ENCODE results near the gene WDR26.
A peak's percentile ranks its signal among the peaks of the same experiment; 100 is the strongest.
"Not testable (repeated sequence)": the region's sequence is repeated elsewhere in the genome, so short reads cannot be mapped to it uniquely, and the experiment has no call there.

Gene WDR26

DNA sequence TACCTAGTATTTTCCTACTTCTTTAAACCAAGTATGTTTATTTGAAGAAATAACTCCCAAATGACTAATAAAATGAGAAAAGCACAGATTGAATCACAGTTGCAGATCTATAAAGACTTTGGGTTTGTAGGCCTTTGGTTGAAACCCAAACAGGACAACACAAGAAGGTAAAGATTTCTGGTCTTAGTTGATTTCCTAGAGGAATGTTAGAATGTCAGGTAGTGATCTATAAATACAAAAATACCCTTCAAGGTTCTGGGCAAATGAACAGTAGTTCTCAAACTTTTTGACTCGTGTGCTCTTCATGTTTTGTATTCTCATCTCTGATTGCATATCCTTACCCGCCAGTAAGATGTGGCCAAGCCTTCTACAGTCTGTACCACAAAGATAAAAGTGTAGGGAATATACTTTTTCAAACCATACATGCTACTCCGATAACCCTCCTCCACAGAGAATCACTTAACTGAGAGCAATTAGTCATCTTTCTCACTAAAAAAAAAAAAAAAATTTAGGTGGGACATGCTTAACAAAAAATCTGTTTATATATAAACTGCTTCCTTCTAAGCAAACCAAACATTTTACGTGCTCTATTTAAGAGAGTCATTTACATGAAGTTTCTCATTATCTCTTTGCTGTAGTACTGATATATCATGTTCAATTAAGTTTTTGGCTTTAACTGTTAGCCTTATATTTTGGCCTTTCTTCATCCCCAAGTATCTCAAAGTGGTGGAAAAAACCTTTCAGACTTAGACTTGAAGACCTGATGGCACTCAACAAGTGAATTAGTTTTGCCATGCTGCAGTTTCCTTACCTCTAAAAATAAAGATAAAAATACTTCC, 42.0 kb downstream of the WDR26 start:
- DNase-seq = no peak

DNA sequence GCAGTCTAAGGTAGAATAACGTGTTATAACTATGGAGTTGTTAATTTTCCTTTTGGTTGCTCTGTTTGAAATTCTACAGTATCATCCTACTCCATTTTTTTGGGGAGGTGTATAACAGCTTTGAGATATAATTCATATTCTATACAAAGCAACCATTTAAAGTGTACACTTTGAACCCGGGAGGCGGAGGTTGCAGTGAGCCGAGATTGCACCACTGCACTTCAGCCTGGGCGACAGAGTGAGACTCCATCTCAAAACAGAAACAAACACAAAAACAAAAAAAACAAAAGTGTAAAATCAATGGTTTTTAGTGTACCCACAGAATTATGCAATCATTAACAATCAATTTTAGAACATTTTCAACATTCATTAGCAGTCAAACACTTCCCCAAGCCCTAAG, 44.1 kb downstream of the WDR26 start:
- DNase-seq = no peak

DNA sequence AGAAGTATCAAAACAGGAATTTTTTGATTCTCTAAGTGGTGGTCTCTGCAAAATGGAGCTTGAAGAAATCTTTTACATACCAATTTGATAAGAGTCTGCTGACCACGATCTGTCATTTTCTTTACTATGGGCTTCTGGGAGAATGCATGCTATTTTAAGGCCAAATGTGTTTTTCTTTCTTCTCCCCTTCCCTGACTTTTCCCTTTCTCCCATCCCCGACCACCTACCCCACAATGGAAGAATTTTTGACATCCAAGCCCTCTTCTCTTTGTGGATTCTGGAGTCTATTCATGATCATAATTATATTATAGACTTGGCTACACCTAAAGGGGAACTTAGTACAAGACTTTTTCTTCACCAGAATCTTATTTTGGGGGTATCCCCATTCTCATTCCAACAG, 46.7 kb downstream of the WDR26 start:
- DNase-seq = no peak

DNA sequence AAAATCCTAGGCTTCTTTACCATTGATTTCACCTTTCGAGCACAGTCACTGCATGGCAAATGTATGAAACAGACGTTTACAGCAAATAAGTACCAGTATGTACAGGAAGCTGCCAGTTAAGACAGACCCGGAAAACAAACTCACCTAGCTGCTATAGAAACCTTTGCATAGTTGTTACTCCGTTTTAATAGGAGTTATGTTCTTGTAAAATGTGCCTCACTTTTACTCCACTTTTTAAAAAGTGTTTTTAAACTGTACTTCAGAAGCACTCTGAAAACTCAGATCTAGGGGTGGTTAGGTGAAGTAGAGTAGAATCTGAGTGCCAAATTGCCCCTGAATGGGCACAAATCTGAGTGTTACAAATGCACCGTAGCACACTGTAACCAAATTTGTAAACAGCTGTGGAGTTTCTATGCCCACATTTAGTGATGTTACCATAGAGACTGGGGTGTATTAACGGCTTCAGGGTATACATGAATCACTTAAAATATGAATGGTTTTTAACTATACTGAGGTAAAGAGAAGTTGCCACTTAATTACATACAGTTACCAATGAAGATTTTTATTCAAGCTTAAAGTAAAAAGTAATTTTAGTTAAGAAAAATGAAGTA, 47.2 kb downstream of the WDR26 start:
- no peak for DNase-seq

DNA sequence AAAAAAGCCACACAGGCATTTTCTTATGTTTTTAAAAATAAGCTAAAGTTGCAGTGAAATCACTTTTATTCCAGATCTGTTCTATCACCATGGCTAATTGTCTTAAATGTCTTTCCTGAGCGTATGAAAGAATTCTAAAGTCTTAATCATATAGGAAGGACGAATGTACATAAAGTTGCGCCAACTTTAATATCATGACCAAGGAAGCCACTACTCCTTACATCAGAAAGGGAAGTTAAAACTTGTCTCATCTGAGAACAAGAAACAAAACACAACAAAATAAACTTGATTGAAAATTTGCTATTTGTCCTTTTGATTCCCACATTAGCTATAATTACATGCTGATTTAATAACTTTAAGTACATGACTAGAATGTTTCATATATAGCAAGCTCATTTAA, 51.4 kb downstream of the WDR26 start:
- no peak for DNase-seq

DNA sequence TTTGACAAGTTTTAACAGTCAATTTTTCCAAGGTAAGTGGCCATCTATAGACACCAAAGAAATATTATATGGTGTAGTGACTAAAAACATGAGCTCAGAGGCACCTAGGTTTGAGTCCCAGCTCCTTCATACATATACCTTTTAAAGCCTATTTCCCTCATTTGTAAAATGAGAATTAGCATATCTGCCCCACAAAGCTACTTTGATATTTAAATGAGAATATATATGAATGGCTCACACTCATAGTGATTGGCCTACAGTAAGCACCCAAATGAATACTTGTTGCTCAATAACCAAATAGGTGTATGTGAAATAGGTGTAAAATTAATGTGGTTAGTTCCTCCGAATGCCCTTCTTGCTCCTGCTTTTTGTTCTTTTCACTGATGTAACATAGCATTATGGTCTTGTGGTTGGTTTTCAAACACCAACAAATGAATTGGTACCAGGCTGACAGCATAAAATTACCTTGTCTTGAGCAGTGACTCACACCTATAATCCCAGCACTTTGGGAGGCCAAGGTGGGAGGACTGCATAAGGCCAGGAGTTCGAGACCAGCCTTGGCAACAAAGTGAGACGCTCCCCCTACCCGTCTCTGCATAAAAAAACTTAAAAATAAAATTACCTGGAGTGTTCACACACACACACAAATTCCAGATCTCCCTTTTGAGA, 52.6 kb downstream of the WDR26 start:
- DNase-seq = no peak

DNA sequence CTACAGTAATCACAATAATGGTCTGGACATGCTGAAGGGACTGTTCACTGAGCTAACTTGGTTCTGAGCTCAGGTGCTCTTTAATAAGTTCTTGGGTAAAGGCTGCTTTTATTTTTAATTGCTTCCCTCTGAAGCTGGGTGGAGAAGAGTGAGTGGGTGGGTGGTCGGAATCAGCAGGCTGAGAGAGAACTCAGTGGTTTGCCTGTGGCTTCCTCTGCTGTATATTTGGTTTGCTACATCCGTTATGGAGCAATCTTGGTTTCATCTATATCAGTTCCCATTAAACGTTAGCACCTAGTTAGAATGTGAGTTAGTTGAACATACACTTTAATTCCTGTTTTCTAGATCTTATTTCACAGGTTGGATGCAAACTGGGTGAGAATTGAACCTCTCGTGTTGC, 54.6 kb downstream of the WDR26 start:
- no peak for DNase-seq

DNA sequence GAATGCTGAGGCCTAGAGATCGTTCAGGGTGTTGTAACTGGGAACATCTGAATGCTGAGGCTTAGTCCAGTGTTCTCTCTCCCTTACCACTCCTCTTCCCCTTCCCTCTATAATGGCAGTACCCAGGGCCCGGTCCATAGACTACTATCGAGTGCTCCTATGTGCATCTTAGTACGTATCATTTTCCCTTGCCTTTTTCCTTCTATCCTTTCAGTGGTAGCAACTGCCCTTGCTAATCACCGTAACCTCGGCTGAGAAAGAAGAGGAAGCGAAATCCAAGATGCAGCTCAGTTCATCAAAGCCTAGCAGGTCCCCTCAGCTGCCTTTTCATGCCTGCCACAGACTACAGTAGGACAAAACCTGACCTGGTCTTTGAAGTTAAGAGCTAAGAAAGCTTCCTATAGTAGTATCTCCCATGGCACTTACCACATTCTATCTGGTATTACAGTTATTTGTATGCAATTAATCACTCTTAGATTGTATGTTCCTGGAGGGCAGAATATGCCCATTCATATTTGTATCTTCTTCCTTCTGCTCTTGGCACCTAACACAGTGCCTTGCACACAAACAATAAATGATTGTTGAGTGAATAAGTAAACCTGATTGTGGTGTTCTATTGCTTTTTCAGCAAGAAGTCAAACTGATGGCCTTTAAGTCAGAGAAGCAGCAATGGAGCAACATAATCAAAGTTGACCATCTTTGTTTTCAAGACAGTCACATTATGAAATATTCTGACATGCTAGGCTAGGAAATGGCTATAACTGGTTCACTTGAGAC, 55.6 kb downstream of the WDR26 start:
- no peak for DNase-seq

DNA sequence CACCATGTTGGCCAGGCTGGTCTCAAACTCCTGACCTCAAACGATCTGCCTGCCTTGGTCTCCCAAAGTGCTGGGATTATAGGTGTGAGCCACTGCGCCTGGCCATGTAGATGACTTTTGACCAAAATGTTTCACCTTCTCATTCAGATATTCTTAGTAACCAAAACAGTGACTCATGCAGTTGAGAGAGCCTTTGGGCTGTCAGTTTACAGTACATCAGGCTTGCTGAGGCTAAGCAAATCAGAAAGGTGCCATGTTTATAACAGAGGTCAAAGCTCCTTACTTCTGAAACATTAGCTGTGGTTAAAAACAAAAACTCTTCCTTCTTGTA, 57.0 kb downstream of the WDR26 start:
- no peak for DNase-seq

DNA sequence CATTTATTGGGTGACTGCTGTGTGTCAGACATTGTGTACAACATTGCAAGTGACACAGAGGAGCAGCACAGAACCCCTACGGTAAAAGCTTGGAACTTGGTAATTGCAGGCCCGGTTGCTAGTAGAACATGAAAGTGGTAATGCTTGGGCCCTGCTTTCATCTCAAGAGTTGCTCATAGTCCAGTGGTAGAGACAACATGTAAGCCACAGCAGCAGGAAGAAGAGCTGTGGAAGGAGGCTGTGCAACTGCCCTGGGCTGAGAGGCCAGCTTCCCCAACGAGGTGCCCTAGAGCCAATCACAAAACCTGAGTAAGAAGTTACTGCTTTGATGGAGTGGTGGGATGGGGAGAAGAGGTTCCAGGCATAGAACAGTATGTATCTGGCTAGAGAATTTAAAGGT, 59.5 kb downstream of the WDR26 start:
- DNase-seq = no peak

DNA sequence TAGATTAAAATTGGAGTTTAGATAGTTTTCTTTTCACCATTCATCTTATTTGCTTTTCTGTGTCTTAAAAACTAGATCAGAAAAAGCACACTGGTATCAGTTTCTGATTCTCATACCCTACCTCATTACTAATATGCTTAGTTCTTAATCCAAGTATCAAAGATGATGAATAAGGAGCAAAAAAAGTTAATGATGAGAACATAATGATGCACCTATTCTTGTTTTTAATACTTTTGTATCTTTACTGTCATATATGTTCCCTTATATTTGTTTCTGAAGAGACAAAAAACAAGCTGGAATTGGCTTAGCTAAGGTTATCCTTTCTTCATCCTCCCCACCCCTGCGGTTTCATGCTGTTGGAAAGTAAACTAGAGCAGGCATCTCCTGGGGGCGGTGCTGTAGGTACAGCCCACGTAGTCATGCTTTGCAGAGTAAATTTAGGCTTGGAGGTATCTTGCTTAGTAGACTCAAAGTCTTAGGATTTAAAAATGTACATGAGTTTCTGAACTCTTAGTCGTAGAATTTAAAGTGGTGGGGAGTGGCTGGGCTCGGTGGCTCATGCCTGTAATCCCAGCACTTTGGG, 61.5 kb downstream of the WDR26 start:
- DNase-seq = no peak

DNA sequence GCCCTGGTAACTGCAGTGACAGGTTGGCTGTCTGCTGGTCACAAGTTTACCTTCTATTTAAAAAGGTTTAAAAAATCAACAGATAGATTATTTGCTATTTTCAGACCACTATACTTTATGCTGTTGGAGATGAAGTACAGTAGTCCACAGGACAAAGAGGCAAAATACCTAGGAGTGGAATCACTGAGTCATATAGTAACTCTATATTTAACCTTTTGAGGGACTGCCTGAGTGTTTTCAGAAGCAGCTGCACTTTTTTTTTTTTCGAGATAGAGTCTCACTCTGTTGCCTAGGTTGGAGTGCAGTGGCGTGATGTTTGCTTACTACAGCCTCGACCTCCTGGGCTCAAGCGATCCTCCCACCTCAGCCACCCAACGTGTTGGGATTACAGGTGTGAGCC, 66.2 kb downstream of the WDR26 start:
- DNase-seq = no peak

DNA sequence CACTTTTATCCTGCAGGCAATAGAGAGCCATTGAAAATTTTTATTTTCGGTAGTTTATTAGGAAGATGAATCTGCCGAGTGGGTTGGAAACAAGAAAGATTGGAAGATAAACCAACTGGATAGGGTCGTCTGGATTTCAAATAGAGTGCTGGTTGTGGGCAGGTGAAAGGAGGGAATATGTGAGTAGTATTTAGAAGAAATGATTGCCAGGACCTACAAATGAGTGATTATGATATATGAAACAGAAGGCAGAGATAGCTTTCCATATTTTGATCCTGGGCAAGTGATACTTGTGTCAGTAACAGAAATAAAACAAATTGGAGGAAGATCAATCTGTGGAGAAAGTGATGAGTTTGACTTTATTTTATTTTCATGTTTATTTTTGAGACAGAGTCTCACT, 75.4 kb downstream of the WDR26 start:
- no peak for DNase-seq

DNA sequence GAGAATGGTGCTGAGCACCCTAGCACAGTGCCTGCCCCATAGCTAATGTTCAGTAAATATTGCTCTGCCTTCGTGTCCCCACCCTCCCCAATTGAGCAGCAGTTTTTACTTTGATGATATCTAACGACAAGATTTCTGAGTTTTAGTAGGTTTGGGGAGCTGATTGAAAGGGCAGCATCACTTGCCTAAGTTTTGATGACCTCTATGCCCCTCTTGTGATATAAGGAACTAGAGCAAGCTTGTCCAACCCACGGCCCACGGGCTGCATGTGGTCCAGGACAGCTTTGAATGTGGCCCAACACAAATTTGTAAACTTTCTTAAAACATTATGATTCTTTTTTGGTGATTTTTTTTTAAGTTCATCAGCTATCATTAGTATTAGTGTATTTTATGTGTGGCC, 76.4 kb downstream of the WDR26 start:
- no peak for DNase-seq

DNA sequence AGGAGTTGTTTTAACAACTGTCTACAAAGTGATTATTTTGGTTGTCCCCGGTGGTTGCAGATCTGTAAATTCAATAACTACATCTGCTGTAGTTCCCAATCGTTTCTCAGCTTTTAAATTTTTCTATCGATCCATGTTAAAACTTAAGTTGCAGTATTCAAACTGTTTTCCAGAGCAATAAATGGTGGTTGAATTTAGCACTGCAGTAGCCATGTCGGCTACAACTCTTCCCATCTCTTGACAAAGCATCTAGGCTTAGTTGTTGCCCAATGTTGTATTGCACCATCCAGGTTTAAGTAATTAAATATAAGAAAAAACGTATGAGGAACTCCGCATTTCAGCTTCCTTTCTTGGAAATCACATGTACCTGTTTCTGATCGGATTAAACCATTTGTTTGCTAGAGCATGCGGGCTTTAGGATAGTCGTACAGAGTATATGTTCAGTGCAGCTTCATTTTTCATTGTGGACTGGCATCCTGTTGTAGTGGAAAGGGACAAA, 76.9 kb downstream of the WDR26 start:
- DNase-seq = no peak

DNA sequence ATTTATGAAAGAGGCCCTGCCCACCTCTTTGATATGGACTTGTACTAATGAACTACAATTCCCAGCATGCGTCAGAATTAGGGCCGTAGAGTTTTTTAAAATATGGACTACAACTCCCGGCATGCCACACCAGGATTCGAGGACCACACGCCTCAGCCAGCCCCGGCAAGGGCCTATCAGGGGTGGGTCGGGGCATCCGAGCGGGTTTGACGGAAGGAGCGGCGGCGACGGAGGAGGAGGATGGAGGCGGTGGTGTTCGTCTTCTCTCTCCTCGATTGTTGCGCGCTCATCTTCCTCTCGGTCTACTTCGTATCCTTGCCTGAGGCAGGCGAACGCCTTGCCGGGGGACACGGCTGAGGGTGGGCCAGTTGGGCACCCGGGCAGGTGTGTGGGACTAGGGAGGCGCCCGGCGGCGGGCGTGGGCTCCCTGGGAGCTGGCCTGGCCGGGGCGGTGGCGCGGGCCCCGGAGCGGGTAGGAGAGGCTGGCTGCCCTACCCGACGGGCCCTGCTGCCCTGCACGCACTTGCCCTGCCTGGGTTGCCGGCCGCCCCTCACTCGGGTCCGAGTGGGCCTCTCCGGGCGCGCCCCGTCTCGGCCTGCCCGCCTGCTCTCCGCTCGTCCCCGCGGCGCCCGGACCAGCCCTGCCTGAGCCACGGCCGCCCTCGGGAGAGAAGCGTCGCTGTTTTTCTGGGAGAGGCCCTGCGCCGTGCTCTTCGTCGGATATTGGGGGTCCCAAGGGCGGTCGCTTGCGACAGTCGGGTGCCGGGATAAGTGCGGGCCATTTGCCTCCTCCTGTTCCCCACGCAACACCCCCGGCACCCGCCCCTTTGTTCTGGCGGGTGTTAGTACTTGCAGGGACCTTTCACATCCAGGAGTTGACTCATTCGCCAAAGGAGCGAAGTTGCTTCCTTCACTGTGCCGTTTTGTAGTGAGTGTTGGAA, 77.6 kb downstream of the WDR26 start, which contains the start of gene CNIH4:
Gene CNIH4 (plus strand): TSS at position 195 of the 941 bp plus-strand sequence. CDS start 46 bp downstream, at position 241.
- peak; percentile 92 for DNase-seq

DNA sequence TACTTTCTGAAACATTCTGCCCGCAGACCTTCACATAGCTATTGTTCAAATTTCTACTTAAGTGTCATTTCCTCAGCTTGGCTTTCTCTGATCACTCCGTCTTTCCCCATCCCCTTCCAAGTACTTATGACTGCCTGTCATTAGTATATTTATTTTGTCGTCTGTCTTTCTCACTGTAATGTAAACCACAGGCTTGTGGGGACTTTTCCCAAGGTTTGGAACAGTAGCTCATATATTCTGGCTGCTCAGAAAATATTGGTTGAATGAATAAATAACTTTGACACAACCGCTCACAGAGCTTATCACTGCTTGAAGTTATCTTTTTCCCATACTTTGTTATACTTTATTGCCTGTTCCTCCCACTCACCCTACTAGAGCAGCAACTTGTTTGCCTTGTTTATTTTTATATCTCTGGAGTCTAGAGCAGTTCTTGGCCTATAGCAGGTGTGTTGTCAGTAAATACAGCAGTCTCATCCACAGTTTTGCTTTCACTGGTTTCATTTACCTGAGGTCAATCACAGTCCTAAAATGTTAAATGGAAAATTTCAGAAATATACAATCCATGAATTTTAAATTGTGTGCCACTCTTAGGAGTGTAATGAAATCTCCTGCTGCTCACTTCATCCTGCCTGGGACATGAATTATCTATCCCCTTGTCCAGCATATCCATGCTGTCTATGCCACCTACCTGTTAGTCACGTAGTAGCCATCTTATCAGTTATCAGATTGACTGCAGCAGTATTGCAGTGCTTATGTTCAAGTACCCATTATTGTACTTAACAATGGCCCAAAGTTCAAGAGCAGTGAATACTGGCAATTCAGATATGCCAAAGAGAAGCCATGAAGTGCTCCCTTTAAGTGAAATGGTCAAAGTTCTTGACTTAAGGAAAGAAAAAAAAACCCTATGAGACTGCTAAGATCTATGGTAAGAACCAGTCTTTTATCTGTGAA, 80.3 kb downstream of the WDR26 start:
- DNase-seq = no peak

DNA sequence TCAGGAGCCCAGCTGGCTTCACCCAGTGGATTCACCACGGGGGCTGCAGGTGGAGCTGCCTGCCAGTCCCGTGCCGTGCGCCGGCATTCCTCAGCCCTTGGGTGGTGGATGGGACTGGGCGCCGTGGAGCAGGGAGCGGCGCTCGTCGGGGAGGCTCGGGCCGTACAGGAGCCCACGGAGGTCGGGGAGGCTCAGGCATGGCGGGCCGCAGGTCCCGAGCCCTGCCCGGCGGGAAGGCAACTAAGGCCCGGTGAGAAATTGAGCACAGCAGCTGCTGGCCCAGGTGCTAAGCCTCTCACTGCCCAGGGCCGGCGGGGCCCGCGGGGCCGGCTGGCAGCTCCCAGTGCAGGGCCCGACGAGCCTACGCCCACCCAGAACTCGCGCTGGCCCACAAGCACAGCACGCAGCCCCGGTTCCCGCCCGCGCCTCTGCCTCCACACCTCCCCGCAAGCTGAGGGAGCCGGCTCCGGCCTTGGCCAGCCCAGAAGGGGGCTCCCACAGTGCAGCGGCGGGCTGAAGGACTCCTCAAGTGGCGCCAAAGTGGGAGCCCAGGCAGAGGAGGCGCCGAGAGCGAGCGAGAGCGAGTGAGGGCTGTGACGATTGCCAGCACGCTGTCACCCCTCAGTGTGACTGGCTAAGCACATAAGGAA, 82.0 kb downstream of the WDR26 start:
- not testable (repeated sequence) for DNase-seq

DNA sequence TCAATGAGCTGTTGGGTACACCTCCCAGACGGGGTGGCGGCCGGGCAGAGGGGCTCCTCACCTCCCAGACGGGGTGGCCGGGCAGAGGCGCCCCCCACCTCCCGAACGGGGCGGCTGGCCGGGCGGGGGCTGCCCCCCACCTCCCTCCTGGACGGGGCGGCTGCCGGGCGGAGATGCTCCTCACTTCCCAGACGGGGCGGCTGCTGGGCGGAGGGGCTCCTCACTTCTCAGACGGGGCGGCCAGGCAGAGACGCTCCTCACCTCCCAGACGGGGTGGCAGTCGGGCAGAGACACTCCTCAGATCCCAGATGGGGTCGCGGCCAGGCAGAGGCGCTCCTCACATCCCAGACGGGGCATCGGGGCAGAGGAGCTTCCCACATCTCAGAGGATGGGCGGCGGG, 84.9 kb downstream of the WDR26 start:
- not testable (repeated sequence) for DNase-seq

DNA sequence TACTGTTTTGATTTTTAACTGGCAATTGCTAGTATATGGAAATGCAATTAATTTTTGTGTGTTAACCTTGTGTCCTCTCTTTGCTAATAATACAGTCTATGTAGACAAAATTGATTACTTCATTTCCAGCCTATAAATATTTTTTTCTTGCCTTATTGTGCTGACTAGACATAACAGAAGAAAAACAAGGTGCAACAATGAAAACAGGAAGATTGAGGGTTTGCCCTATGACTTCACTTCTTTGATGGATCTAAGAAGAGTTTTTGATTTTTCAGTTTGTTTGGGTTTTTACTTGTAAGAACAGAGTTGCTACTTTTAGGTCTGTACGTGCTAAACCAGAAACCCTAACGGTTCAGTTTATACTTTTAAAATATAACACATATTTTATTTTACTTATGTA, 86.5 kb downstream of the WDR26 start:
- no peak for DNase-seq

All from right forelimb (tissue), 1 donor.